Measurements from ENCODE around the gene CENPVL1.

CENPVL1 gene

GRCh38 chrX:51759055-51759839 lies 48.9 kb downstream of the CENPVL1 start:
- no peak overlapping the region for H3K4me3 ChIP-seq (ENCODE audit: low read depth, low read length)
- TF ChIP-seq MAX (IDR thresholded peaks at IDR 0.05; ENCODE audit: low read depth, low read length) (no peak), CTCF (IDR thresholded peaks at IDR 0.05; ENCODE audit: low read depth, low read length) (no peak), POLR2A (IDR thresholded peaks at IDR 0.05; ENCODE audit: extremely low read depth, insufficient read length) (no peak), MYC (IDR thresholded peaks at IDR 0.05; ENCODE audit: low read depth, low read length) (no peak)
- DNase-seq (ENCODE audit: low read depth): no peak

- no peak for DNase-seq (ENCODE audit: low read depth)
- H3K4me3 ChIP-seq (ENCODE audit: low read depth, low read length): no peak overlapping the region
- TF ChIP-seq MAX (IDR thresholded peaks at IDR 0.05; ENCODE audit: low read depth, low read length) (no peak), CTCF (IDR thresholded peaks at IDR 0.05; ENCODE audit: low read depth, low read length) (no peak), POLR2A (IDR thresholded peaks at IDR 0.05; ENCODE audit: extremely low read depth, insufficient read length) (no peak), MYC (IDR thresholded peaks at IDR 0.05; ENCODE audit: low read depth, low read length) (no peak)
Measured at GRCh38 chrX:51760657-51761056, 50.3 kb downstream of the CENPVL1 start.
